ENCODE measurements around the gene NAALADL2. TPM values are rescaled to one million over a fixed set of nuclear protein-coding genes. Genes with fewer than 3 reads are reported as not detected.

Gene NAALADL2
- total RNA-seq, 6 donors from 2014 or later = 4.4 to 12.6 (median 6.3) TPM

DNA sequence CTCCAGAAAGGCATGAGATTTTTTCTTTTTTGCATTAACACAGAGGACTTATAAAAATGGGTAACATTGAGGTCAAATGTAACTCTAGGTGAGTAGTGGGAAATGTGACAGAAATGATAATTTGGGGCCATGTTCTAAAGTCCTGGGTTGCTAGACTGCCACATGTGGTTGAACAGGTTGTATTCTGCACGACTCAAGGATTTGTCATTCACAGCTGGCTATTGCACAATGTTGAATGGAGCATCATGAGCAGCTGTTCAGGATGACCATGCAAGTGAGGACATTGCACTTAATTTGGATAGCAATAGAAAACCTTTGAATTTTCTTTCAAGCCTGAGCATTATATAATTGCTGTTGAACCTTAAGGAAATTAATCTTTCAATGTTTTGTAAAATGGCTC, 396.6 kb downstream of the NAALADL2 start:
- no peak overlapping the region for H3K27ac ChIP-seq
- ATAC-seq (ENCODE audit: low FRiP score in 2 of 2) (peak in 1 of 2 donors; percentile 61), DNase-seq (no peak)
- H3K27me3 ChIP-seq = no peaks in the 10 kb centered on the region
- WGBS, 2 donors = 35 to 50% methylated on average over 1 of the region's 1 CpG
- H3K9me3 ChIP-seq = no peaks in the 10 kb centered on the region
- no peaks in the 10 kb centered on the region for H3K4me1 ChIP-seq
- H3K4me3 ChIP-seq = no peak overlapping the region
- no peak for TF ChIP-seq POLR2AphosphoS5 (IDR thresholded peaks at IDR 0.05)
- no peak for TF ChIP-seq POLR2A (IDR thresholded peaks at IDR 0.05)
- no peak for TF ChIP-seq EP300 (IDR thresholded peaks at IDR 0.05)
- TF ChIP-seq, protein P1, sequence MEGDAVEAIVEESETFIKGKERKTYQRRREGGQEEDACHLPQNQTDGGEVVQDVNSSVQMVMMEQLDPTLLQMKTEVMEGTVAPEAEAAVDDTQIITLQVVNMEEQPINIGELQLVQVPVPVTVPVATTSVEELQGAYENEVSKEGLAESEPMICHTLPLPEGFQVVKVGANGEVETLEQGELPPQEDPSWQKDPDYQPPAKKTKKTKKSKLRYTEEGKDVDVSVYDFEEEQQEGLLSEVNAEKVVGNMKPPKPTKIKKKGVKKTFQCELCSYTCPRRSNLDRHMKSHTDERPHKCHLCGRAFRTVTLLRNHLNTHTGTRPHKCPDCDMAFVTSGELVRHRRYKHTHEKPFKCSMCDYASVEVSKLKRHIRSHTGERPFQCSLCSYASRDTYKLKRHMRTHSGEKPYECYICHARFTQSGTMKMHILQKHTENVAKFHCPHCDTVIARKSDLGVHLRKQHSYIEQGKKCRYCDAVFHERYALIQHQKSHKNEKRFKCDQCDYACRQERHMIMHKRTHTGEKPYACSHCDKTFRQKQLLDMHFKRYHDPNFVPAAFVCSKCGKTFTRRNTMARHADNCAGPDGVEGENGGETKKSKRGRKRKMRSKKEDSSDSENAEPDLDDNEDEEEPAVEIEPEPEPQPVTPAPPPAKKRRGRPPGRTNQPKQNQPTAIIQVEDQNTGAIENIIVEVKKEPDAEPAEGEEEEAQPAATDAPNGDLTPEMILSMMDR (IDR thresholded peaks at IDR 0.05) = no peak
- no peaks in the 10 kb centered on the region for H3K36me3 ChIP-seq

DNA sequence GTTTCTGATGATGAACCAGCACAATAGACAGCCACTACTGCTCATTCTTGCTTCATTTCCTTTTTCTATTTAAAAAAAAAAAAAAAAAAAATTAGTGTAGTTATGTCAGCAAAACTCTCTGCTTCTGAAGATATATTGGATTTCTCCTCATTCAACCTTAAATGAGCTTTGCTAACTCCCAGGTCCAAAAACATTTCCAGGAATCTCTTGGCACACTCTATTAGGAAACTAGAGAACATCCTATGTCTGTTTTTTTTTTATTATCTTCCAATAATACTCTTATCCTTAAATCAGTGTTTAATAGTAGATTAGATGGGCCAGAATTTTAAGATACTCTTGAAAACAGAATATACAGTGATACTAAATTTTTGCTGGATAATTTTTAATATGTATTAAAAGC, 398.0 kb downstream of the NAALADL2 start:
- no peak for ATAC-seq (ENCODE audit: low FRiP score in 2 of 2)
- TF ChIP-seq POLR2A (IDR thresholded peaks at IDR 0.05) = no peak
- no peak for TF ChIP-seq EP300 (IDR thresholded peaks at IDR 0.05)
- TF ChIP-seq, protein P1 (IDR thresholded peaks at IDR 0.05) = no peak
- no peak for TF ChIP-seq POLR2AphosphoS5 (IDR thresholded peaks at IDR 0.05)

DNA sequence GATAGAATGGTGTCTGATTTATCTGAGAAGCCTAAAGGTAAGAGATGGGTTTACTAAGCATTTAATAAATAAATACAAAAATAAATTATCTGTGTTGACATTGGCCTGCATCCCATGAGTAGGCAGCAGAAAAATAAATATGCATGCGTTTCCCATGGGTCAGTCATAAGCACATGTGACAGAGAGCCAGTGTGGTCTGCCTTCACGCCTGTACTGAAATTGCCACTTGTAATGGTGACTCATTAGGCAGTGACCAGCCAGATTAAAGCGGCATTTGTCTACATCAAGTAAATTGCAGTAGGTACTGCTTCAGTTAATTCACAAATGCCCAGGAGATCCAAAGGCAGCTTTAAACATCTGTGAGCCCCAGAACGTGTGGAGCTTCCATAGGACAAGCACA, 399.6 kb downstream of the NAALADL2 start:
- Histone ChIP-seq H3K9me3 (no peaks in the 10 kb centered on the region), H3K4me3 (no peak overlapping the region), H3K27ac (no peak overlapping the region), H3K36me3 (no peaks in the 10 kb centered on the region), H3K27me3 (no peaks in the 10 kb centered on the region), H3K4me1 (no peaks in the 10 kb centered on the region)
- 80 to 85% methylated on average over 4 of the region's 4 CpGs for WGBS, 2 donors
- DNase-seq (no peak), ATAC-seq (ENCODE audit: low FRiP score in 2 of 2) (no peak)
- TF ChIP-seq POLR2A (IDR thresholded peaks at IDR 0.05) (no peak), POLR2AphosphoS5 (IDR thresholded peaks at IDR 0.05) (no peak), EP300 (IDR thresholded peaks at IDR 0.05) (no peak)
- TF ChIP-seq, protein P1 (IDR thresholded peaks at IDR 0.05) = no peak

More for the DNA sequence above, 398.0 kb downstream of the NAALADL2 start:
- Histone ChIP-seq H3K27ac (no peak overlapping the region), H3K4me1 (no peaks in the 10 kb centered on the region), H3K27me3 (no peaks in the 10 kb centered on the region), H3K9me3 (no peaks in the 10 kb centered on the region), H3K4me3 (no peak overlapping the region), H3K36me3 (no peaks in the 10 kb centered on the region)
- no peak for DNase-seq

DNA sequence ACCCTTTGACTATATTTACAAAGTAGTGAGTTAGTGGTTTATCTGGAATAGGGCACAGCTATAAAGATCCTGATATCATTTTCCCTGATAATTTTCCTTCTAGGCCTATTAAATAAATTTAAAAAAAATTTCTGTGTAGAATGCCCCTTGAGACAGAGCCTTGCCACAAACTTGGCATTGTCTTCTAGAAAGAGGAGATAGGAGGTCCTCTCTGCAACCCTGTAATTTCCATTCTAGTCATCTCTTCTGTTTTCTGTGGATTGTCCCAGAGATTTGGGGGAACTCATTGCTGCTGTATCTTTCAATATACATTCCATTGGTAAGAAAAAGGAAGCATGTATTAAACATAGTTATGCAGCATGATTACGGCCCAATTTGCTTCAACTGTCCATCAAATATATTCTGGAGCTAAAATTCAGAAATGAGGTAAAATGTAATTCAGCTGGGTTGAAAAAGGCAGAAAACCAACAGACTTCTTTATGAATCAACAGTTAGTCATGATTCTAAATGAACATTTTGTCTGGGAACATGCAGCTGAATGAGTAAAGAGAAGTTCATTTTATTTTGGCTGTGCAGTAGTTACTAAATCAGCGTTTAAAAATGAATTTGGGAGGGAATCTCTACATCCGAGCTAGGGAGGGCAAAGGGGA, 401.1 kb downstream of the NAALADL2 start:
- ATAC-seq (ENCODE audit: low FRiP score in 2 of 2) = peak in 1 of 2 donors; percentile 58

More for the DNA sequence above, 401.1 kb downstream of the NAALADL2 start:
- Histone ChIP-seq H3K36me3 (no peaks in the 10 kb centered on the region), H3K4me1 (no peaks in the 10 kb centered on the region), H3K4me3 (no peak overlapping the region), H3K9me3 (no peaks in the 10 kb centered on the region), H3K27ac (no peak overlapping the region), H3K27me3 (no peaks in the 10 kb centered on the region)
- TF ChIP-seq, protein P1 (IDR thresholded peaks at IDR 0.05) = no peak
- TF ChIP-seq POLR2A (IDR thresholded peaks at IDR 0.05) (no peak), POLR2AphosphoS5 (IDR thresholded peaks at IDR 0.05) (no peak), EP300 (IDR thresholded peaks at IDR 0.05) (no peak)
- WGBS, 2 donors = 70 to 82% methylated on average over 3 of the region's 3 CpGs
- no peak for DNase-seq

All from upper lobe of left lung (tissue), 6 donors.